ENCODE results near the gene GDAP2.
"Not testable (repeated sequence)": the region's sequence is repeated elsewhere in the genome, so short reads cannot be mapped to it uniquely, and the experiment has no call there.

Gene GDAP2

DNA sequence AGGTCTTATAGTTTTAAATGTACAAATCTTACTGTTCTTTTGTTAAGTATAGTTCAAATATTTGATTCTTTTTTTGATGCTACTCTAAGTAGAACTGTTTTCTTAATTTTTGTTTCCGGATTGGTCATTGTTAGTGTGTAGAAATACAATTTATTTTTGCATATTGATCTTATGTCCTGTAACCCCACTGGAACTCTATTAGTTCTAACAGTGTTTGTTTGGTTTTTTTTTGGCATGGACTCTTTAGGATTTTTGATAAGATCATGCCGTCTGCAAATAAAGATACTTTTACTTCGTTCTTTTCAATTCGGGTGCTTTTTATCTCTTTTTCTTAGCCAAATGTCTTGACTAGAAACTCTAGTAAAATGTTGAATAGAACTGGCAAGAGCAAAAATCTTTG lies 26.5 kb downstream of the GDAP2 start:
- DNase-seq (ENCODE audit: low read depth in 2 of 2, low spot score in 1 of 2) = no peak

DNA sequence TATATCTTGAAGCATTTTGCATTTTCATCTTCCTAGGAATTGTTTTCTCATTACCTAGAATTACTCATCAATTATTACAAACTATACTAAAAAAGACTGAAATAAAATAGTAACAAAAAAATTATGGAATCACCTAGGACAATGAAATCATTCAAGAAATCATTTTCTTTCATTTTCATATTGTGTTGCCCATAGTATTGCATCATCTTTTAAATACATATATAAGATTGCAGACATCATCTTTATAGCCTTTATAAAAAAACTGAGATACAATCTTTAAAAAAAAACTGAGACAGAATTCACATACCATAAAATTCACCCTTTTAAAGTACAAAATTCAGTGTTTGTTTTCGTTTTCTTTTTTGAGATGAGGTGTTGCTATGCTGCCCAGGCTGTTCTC lies 29.6 kb downstream of the GDAP2 start:
- no peak for DNase-seq (ENCODE audit: low read depth in 2 of 2, low spot score in 1 of 2)

DNA sequence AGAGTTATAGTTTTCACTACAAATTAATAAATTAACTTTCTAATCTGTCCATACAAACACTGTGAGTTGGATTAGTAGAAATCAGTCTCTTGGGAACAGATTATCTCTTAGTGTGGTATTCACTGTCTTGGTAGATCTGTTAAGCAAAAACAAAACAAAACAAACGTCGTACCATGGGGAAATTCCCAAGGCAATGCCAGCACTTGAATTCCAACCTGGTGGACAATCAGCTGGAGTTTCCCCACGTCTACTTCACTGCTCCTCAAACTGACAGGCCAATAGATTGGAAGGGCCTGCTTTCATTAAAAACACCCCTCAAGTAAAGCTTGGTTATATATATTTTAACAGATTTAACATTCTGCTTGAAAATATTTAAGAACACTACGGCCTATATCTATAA lies 31.9 kb downstream of the GDAP2 start:
- no peak for DNase-seq (ENCODE audit: low read depth in 2 of 2, low spot score in 1 of 2)

DNA sequence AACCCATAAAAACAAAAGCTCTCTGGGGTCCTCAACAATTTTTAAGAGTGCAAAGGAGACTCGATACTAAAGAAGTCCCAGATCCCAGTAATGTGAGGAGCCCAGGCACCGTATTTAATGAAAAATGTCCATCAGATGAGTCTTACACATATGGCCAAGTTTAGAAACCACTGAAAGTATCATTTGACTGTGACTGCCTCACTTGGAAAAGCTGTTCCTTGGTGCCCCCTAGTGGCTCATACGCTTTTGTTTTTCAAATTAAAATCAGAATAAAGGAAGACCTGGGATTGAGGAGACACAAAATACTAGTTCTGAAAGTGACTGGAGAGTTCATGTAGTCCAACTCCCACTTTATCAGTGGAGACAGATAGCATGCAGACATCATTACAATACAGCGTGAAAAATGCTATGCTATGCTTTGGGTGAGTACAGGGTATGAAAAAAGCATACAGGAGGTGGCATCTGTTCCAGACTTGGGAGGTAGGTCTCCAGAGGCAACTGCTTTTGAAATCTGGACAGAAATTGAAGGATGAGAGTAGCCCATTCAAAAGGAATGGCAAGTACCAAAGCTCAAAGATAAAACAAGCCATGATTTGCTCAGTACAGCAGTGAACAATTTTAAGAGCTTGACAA lies 33.8 kb downstream of the GDAP2 start:
- DNase-seq (ENCODE audit: low read depth in 2 of 2, low spot score in 1 of 2) = peak; percentile 11 to 28

DNA sequence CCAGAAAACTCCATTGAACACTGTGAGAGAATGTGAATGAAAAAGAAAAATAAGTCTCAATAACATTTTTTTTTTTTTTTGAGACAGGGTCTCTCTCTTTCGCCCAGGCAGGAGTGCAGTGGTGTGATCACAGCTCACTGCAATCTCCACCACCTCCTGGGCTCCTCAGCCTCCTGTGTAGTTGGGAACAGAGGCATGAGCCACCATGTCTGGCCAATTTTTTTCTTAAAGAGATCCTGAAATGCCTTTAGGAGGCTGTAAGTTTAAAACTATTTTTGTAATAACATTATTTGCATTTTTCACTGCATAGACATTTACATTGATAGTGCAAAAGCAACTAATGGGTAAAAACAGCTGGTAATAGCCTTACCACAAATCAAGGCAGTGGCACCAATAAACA lies 35.3 kb downstream of the GDAP2 start:
- no peak for DNase-seq (ENCODE audit: low read depth in 2 of 2, low spot score in 1 of 2)

DNA sequence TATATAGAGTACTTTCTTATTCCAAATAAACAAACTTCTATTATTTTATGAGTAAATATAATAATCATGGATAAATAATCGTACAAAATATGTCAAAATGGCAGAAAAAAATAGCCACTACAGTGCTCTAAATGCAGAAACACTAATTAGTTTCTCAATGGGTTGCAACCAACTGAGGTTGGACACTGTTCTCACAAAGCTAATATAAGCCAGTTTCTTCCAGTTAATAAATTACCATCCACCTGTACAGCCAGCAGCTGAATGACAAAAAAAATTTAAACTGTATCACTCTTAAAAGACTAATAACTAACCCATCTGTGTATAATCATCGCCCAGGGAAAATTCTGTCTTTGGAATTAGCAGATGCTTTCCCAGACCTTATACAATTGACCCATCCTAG lies 36.9 kb downstream of the GDAP2 start:
- DNase-seq (ENCODE audit: low read depth in 2 of 2, low spot score in 1 of 2) = no peak

DNA sequence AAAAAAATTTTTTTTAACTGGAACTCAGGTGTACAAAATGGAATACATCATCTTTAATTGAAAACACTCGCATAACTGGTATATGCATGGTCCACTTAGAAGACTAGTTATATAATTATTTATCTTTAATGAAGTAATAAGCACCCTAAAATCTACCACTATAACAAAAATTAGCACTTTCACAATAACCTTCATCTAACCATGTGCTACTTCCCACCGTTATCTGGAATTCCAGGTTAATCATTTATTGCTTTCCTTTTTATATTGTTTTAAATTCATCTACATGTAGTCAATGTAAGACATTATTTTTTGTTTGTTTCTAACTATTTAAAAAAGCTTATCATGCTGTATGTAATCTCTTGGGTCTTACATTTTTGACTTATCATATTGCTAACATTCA lies 39.0 kb downstream of the GDAP2 start:
- DNase-seq (ENCODE audit: low read depth in 2 of 2, low spot score in 1 of 2) = no peak

DNA sequence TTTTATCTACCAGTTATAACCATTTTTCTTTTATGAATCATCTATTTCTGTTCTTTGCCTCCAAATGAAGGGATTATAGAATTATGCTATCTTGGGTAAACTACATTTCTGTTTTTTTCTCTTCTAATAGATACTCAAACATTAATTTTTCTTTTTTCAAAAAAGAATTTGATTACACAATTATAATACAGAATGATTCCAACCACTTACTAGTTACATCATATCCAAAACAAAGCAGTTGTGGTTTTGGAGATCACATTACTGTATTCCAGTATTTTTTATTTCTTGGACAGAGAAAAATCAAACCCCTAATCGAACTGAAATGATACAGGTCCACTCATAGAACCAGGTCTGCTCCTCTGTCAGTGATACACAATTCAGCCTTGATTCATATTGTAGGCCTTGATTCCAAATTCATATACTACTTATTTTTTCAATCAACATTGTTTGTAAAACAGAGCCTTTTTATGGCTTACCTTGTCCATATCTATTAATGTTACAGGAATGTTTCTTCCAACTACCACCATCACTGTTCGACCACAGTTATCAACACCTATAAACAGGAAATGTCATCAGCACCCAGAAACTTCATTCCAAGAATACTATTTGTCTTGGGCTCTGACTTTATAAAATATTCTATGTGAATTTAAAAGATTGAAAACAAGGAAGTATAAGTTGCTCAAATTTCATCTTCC lies 43.2 kb downstream of the GDAP2 start:
- no peak for DNase-seq (ENCODE audit: low read depth in 2 of 2, low spot score in 1 of 2)

DNA sequence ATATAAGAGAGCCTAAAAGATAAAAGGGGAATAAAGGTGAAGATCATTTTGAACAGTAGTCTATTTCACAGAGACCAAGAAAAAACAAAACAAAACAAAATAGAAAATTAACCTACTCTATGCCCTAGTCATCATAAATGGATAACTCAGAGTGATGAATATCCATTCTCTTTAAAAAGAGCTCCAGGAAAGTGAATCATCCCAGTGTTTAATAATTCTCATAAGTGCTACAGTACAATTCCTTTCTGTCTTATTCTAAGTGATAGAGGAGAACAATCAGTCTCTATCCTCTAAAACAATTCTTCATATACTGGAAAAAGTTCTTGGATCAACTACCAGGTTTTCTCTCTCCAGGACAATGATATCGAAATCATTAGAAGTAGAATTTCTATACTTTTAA lies 45.8 kb downstream of the GDAP2 start:
- no peak for DNase-seq (ENCODE audit: low read depth in 2 of 2, low spot score in 1 of 2)

DNA sequence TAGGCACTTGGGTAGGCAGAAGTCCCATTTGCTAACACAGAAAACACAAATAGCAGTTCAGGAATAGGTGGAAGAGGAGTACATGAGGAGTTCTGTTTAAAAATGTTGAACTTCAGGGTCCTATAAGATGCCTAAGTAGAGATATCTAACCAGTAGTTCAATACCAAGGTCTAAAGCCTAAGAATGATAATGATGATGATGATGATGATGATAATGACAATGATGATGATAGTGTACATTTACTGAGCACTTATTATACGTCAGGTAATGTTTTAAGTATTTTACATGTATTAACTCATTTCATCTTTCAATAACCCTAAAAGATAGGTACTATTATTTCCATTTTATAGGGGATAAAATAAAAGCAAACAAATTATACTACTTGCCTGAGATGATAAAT lies 50.1 kb downstream of the GDAP2 start:
- no peak for DNase-seq (ENCODE audit: low read depth in 2 of 2, low spot score in 1 of 2)

DNA sequence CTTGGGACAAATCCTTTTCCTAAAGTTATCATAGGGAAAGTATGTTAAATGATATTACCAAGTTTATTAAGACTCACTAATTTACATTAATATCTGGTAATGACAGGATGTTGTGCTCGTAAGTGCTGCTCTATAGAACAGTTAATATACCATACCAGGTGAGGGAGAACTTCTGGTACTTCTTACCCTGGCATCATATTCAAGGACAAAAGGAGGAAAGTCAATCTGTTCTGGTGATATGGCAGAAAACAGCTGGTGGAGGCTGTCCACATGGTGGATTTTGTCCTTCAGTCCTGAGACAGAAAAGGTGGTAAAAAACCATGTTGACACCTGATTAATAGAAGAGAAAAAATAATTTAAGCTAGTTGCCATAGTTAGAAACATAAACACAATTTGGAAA lies 51.6 kb downstream of the GDAP2 start:
- no peak for DNase-seq (ENCODE audit: low read depth in 2 of 2, low spot score in 1 of 2)

DNA sequence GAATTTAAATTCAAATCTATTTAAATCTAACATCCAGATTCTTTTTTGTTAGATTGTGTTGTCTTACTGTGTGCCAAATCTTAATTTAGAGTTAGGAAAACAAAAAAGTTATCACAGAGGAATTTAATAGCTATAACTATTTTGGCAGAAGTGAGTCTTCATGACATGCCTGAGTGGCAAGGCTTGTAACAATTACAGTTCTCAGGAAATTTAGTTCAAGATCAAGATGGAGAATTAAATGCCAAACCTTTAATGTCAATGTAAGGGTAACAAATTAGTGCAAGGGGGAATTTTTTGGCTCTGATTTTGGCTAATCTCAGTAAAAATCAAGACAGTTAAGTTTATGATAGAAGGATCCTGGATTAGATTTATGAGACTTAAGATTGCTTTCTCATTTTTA lies 58.4 kb downstream of the GDAP2 start:
- DNase-seq (ENCODE audit: low read depth in 2 of 2, low spot score in 1 of 2) = no peak

DNA sequence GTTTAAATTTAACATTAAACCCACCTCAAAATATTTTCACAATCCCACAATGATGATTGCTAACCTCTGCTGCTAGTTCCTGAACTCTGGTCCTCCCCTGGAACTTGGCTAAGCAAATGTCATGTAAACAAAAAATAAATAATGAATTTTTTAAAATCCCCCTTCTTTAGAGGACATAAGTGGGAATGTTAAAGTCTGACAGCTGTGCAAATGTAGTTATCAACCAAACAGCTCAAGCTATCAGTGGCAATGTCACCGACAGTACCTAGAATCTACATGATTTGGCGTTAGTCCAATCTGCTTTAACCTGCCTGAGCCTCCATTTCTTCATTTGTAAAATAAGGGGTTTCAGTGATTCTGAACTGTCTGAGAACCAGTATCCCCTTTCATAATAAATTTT lies 67.7 kb downstream of the GDAP2 start:
- DNase-seq (ENCODE audit: low read depth in 2 of 2, low spot score in 1 of 2) = no peak

DNA sequence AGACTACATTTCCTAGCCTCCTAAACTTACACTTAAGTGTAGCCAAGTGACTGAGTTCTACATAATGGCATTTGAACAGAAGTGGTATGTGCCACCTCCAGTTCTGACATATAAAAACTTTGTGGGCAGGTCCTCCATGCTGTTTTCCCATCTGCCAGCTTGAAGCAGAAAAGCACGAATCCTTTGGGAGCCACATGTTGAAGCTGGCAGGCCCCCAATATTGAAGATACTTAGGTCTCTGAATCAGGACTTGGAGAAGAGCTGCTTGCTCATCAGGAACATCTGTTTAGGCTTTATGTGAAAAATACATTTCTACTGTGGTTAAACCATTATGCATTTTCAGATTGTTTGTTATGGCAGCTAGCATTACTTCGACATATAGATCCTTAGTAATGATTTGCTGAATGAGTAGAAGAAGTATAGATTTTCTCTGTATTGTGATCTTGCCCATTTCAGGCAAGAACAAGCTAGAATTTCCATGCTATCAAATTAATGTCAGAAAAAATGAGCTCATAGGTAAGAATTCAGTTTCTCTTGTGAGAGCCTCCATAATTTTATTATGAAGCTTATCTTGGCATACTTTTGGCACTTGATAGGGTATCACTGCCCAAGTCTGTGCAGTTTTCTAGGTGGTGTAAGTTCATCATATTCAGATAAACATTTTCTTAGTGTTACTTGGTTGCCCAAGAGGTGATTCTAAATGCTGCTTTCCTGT lies 68.4 kb downstream of the GDAP2 start:
- no peak for DNase-seq (ENCODE audit: low read depth in 2 of 2, low spot score in 1 of 2)

DNA sequence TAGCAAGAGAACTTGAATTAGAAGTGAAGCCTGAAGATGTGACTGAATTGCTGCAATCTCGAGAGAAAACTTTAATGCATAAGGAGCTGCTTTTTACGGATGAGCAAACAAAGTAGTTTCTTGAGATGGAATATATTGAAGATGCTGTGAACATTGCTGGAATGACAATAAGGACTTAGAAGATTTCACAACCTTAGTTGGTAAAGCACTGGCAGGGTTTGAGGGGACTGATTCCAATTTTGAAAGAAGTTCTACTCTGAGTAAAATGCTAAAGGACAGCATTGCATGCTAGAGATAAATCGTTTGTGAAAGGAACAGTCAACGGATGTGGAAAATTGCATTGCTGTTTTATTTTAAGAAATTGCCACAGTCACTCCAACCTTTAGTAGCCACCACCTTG lies 69.5 kb downstream of the GDAP2 start:
- DNase-seq (ENCODE audit: low read depth in 2 of 2, low spot score in 1 of 2) = no peak

DNA sequence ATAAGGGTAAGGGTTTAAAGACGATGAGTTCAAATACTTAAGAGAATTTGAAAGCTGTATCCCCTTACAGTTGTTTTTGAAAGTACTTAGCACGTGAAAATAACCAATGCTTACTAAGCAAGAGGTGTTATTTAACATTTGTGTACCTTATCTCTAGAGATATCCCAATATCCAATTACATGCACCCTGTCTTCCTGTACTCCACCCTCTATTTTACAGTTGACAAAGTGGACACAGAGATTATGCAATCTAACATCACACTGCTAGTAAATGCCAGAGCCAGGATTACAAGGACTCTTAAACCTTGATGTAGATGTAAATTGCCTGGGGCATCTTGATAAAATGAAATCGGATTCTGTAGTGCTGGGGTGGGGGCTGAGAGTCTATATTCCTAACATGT lies 72.0 kb downstream of the GDAP2 start:
- no peak for DNase-seq (ENCODE audit: low read depth in 2 of 2, low spot score in 1 of 2)

DNA sequence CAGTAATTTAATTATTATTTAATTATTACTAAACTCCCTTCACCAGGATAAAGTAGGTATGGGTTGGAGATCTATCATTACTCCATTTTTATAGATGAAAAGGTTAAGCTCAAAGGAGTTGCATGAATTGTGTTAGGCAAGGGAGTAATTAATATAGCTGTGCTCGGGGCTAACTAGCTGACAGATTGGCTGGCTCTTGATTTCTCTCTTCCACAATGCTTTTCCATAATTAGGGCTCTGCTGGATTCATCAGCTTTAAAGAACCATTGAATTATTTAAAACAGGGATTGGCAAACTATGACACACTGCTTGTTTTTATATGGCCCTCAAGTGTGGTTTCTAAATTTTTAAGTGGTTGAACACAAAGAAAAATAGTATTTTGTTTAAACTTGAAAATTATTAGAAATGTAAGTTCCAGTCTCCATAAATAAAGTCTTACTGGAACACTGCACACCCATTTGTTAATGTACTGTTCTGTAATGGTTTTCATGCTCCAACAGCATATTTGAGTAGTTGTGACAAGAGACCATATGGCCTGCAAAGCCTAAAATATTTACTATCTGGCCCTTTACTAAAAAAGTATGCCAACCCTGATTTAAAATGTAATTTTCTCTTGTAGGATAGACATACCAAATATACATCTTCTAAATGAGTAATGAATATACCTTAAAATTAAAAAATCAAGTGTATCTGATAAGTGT lies 76.4 kb downstream of the GDAP2 start:
- DNase-seq (ENCODE audit: low read depth in 2 of 2, low spot score in 1 of 2) = no peak

DNA sequence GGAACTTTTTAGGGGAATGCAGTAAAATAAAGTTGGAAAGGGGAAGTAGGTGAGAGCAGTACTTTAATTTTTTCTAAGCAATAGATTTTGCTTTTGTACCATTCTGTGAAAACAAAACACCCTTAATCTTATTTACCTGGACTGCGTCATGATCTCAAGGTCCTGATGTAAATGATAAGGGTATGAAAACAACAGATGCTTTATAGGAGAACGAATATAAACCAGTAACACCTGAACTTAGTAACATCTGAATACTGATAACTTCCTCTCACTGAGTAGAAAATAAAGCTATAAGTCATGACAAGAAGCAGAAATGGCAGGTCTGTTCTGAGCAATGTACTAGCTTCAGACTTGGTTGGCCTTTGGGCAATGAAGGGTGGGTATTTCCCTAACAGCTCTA lies 77.7 kb downstream of the GDAP2 start:
- DNase-seq (ENCODE audit: low read depth in 2 of 2, low spot score in 1 of 2) = no peak

DNA sequence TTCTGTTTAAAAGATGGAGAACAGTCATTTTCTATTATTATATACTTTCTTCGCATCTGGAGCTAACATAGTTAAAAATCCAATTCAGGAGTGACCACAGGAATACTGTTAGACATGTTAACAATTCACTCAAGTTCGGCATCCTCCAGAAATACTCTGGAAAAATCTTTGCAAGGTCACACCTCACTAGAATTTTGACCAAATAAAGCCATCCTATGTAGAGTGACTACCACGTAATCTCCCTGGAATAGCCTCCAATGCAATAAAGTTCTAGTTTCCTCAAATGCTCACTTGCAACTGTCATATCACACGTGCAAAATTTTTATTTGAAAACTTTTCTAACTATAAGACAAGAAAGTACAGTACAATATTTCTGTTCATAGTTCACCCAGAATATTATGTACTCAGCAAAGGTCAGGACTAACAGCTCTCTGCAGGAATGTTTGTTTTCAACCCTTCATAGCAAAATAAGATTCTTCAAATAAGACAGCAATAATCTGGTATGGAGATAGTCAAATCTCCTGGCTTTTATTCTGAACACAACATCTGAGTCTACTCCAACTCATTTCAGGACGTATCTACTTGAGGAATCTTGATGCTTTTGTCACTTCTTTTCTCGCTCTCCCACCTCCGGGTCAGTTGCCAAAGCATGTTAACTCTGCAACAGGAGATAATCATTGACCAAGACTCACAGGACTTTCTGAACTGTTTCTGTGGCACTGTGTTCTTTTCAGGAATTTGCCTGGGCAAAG lies 82.6 kb downstream of the GDAP2 start:
- DNase-seq (ENCODE audit: low read depth in 2 of 2, low spot score in 1 of 2) = no peak

DNA sequence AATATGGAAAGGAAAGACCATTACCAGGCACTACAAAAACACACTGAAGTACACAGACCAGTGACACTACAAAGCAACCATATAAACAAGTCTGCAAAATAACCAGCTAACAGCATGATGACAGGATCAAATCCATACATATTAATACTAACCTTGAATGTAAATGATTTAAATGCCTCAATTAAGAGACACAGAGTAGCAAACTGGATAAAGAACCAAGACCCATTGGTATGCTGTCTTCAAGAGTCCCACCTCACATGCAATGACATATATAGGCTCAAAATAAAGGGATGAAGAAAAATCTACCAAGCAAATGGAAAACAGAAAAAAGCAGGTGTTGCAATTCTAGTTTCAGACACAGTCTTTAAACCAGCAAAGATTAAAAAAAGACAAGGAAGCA lies 84.9 kb downstream of the GDAP2 start:
- not testable (repeated sequence) for DNase-seq (ENCODE audit: low read depth in 2 of 2, low spot score in 1 of 2)

DNA sequence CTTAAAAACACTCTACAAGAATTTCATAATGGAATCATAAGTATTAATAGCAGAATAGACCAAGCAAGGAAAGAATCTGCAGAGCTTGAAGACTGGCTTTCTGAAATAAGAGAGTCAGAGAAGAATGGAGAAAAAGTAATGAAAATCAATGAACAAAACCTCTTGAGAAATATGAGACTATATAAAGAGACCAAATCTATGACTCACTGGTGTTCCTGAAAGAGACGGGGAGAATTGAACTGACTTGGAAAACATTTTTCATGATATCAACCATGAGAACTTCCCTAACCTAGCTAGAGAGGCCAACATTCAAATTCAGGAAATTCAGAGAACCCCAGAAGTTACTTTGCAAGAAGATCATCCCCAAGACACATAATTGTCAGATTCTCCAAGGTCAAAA lies 85.6 kb downstream of the GDAP2 start:
- DNase-seq (ENCODE audit: low read depth in 2 of 2, low spot score in 1 of 2) = no peak

Measured in stimulated activated CD8-positive, alpha-beta memory T cell treated with anti-CD3 and anti-CD28 coated beads, Interleukin-4, amount 100 ng/mL, for 1 hour (primary cell).